GM19043 (cell line): ENCODE measurements around the gene ATP8B4.

Experiments used
- ATAC-seq: cut with Tn5 transposase; IDR thresholded peaks from one replicate; pipeline ENCODE4 v1.9.1; 2021; ENCODE audit warnings: low read depth; ENCODE audit not compliant: unreplicated experiment

The ATP8B4 gene

DNA sequence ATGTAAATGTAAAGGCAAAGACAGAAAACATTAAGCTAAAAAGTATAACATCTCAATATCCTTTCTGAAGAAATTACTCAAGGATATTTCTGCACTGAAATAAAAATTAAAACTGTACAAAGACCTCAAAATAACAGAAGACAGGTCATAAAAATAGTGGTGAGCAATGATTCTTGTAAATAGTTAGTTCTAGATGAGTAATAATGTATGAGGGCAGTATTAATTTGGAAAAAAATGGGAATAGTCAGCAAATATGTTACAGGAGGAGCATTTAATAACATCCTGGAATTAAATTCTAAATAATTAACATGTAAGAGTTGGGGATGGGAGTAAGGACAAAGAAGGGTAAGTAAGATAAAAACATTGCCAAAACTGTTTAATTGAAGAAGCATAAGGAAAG lies 250.7 kb downstream of the ATP8B4 start:
- no peak for ATAC-seq

DNA sequence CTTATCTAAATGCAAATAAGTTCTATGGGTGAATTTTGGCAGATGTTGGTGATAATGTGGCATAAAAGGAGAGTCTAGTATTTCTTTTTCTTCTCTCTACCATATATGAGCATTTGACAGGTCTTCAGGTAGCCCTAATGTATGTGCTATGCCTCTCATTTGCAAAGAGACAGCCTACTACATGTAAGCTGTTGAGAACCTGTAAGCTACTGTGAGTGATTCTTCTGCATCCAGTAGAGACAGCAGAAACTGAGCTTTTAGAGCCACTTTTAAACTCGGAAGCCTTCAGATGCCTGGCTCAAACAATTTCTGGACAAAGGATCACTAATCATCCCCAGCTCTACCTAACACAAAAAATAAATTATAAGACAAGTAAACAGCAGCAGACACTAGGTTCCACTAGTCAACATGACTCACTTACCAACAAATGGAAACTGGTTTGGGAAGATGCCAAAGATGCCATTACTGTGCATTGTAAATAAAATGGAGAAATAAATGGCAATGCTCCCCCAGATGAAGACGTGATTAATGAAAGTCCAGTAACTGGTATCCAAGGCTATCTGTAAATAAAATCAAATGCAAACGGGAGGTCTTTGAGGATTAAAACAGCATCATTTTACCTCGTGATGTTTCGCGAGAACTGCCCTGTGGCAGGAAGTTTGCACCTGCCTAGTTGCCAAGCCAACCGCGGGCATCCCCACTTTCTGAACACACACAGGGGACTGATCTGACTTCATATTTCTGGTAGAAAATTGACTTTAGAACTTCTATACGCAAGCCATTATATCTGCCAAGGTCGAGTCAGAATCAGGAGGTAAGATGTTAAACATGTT lies 252.9 kb downstream of the ATP8B4 start:
- no peak for ATAC-seq

DNA sequence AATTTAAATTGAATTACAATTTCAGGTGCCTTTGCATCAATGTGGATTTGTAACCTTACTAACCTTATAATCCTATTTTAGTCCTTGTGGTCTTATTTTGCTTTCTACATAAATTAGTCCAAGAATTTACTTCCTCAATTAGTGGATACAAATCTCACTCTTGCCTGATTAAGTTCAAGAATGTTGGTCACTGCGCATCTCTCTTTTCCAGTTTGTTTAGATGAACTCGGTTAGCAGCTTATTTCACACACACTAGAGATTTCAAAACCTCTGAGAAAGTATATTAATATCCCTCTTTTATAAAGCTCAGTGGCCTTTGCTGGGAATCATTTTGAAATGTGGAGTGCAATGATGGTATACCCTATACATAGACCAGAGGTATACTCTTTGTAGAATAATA lies 254.8 kb downstream of the ATP8B4 start:
- ATAC-seq, result no peak

DNA sequence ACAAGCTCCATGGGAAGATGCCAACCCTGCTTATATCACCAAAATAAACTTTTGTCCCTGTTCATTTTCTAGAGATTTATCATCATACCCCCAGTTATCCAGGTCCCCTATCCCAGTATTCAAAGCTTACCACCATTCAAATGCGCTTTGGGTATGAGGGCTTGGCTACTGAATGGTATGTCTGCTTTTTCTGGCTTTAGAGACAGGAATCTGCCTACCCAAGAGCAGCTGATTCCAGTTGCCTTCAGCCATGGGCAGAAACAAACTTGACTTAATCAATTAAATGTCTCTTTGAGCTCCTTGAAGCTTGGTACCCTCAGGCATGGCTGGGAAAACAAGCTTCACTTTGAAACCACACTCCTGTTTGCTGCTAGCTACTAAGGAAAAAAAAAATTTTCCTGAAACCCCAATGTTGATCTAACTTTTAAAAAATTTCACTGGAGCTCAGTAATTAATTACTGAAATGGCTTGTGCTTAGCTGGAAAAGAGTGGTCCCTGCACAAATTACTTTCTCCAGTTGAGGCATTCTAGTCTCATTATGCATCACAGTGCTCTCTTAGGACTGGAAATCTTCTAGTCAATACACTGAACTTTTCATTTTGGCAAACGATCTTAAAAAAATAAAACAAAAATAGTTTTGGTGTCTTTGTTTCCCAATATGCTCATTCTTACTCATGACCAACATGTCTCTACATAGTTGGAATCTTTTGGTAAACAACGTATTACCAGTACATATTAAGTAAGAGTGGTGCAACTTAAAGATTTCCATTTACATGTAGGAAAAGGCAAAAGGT lies 255.4 kb downstream of the ATP8B4 start:
- ATAC-seq, result no peak

DNA sequence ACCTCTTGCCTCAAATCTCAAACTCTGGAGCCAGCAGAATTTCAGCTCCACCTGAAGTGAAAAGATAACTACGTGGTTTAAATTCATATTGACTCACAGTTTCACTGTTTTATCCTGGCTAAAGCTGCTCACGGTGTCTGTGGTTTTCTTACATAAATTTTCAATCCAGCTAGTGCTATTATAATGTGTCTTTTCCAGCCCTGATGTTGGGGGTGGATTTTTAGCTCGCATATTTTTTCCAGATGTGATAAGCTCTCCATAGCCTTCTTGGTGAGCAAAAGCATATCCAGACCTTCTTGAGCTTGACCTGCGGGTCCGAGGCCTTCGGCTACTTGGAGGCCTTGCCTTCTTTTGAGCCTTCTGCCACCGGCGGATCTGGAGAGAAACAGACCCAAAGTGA lies 258.9 kb downstream of the ATP8B4 start:
- no peak for ATAC-seq

DNA sequence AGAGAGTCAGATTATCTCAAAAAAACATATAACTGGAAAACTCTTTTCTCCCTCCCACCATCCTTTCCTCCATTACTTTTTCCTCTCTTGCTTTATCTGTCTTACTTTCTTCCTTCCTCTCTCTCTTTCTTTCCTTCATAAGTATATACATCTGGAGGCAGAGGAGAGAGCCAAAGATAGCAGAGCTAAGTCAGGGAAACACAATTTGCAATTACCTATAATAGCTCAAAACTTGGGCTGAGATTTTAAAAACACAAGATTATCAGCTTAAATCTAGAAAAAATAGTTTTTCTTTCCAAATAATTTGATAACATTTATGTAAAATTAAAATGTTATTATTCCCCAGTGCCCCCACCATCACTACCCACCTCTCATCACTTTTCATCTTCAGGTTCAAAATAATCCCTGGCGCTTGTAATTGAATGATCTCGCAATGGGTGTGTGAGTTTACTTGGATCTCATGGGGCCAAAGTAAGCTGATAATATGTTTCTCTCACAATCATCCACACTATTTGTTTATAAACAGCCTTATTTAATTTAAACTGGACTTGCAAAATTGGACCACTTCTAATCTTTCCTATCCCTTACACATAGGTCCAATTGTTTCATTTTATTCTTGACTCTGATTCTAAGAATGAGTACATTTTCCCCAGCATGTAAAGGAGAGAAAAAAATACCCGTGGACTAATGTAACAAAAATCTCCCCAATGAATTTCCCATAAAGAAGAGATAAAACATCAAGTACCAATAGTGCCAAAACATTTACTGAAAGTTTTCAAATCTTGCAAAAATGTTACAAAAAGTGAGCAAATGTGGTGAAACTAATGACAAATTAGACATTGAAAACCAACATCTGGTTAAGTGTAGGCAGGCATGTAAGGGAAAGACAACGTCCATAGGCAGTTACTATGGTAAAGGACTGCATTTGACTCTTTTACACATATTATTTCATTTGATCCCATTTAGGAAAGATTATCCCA lies 261.2 kb downstream of the ATP8B4 start:
- no peak for ATAC-seq

DNA sequence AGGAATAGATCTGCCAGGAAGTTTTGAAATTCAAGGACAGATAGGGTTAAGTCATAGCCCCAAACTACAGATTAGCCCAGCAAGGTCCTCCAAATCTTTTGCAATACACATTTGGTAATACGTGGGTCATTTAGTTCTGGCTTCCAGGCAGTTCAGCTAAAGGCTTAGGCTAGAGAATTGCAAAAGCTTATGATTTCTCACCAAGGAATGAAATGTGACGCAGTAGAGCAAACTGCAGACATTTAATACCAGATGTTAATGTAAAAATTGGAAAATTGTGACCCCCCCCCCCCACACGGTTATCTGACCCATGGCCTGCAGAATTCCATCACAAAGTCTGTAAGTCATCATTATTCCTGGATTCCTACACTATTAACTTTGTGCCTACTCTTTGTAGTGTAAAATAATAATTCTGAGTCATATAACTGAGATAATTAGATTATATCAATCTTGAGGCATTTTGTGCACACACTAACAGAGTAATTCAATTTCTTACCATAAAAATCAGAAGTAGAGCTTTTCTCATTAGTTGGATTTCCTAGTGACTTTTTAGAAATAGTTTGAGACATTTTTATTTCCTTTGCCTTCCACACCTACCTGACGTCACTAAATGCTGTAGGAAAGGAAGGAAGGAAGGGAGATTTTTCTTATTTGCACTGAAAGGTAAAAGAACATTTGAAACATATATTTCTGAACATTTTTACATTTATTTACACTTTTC lies 263.0 kb downstream of the ATP8B4 start:
- no peak for ATAC-seq

DNA sequence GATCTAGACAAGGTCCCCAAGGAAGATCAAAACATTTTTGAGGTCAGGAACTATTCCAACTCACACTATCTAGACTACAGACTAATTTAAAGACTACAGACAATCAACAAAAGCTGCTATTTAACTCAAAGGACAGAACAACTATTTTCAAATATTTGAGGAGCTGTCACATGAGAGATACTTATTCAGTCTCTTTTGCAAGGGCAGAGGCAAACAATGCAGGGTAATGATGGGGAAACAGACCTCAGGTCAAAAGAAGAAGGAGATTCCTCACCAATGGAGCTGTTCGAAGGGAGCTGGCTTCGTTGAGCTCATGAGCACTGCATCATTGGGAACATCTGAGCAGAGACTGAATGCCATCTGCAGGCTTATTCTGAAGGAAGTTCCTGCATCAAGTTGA lies 266.3 kb downstream of the ATP8B4 start:
- no peak for ATAC-seq

DNA sequence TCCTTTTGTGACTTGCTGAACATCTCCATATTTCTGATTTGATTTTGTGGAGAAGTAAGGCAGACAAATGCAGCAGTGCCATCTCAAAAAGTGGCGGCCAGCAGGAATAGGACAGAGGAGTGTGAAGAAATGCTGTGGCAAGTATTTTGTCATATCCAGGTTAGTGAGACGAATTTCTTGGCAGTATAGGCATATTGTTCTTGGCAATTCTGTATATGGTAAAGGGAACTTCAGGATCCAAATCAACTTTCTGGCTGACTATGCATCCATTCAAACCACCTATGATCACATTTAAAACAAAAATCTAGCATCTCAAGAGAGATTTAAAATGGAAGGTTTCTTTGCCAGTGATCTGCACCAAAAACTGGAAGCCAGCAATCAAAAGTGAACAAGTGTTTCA lies 270.2 kb downstream of the ATP8B4 start:
- ATAC-seq, result no peak

DNA sequence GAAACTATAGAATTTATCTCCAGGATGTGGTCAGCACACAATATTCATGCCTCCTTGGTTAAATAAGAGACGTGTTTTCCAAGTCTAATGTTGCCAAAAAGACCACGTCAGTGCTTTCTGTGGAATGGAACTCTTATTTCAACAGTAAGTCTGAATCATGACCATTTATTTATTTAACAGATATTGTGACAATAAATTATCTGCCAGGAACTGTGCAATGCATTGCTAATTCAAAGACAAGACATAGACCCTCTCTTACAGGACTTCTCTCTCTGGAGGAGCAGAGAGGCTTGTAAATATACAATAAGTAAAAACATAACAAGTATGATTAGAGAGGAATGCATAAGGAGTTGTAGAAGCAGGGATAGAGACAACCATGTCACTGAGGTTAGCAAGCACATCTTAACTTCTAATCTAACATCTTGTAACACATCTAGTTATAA lies 270.7 kb downstream of the ATP8B4 start:
- ATAC-seq, result no peak

DNA sequence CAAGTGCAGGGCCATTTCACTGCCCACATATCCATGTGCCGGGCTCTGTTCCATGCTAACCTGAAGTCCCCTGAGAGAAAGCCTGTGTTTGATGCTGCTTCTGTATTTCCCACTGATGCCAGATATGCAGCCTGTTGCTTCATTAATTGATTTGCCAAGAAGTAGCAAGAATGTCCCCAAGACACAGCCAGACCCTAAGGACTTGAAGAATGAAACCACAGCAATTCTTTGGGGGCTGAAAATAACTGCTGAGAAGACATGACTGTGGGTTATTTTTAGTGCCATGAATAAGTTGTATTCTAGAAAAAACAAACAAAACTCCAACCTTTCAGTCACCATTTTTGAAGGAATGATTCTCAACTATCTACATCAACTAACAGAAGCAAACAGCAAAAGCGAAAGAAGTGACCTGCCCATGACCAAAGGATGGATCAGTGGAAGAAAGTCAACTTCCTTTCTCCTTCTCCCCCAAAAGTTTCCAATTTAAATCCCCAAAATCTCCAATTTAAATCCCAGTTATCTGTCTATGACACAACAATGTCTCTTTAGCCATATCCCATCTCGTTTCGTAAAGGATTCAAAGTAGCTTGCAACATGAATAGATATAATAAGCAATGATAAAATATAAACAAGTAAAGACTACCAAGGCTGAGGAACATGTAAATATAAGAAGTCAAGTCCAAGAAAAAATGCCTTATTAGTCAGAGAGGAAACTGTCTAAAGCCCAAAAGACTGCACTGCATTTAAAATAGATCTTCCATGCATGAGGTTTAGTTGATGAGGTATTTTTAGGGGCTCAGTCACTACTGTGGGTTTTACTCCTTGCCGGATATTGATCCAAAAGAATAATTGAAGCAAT lies 271.4 kb downstream of the ATP8B4 start:
- no peak for ATAC-seq

DNA sequence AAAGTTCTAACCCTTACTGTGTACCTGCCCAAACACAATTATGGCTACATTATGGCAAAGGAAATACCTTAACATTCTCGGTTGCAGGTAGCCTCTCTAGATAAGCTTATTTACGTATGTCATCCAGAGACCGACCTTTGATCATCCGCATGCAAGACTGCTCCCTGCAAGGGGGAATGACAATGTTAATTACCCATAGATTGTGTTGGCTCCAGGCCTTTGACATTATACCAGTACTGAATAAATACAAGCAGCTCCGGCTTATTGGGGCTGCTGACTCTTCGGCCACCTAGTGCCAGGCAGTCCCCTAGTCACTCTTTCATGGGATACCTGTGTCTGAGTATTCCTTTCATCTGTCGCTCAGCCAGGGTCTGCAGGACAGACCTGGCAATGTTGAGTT lies 274.6 kb downstream of the ATP8B4 start:
- ATAC-seq, result no peak

DNA sequence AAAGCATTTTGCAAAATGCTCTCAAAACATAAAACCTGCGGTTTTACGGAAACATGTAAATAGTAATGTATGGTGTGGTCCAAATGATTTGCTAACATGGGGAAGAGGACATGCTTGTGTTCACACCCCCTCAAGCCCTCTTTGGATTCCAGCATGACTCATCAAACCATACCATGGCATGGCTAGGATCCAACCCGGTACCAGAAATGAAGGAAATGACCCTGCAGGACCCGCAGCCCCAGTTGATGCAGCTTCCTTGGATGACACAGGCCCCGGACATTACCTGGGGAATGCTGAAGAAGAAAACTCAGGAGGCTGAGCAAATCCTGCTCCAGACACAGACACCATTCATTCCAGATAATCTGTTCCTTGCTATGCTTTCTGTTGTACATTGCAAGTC lies 275.3 kb downstream of the ATP8B4 start:
- no peak for ATAC-seq

DNA sequence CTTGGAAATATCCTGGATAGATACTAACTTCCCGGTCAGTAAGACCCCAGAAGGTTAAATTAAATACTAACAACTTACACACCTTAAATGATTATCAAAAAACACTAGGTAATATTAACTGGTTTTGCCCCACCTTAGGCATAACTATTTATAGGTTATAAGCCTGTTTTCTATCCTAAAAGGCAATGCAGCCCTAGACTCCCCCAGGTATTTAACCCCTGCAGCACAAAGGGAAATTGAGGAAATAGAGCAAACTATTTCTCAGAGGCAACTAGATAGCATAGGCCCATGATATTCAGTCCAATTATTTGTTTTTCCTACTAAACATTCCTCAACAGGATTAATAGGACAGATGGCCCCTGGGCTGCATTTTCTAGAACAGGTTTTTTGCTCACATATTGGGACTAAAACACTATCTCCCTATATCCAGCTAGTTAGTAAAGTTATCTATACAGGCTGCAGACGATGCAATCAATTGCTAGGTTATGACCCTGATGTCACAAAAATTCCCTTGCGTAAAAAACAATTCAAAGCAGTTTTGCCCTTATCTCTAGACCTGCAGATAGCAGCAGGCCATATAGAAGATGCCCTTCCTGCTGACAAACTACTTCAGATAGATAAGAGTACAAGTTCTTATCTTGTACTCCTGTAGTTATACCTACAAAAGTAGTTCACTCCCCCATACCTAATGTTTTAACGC lies 276.9 kb downstream of the ATP8B4 start:
- no peak for ATAC-seq

DNA sequence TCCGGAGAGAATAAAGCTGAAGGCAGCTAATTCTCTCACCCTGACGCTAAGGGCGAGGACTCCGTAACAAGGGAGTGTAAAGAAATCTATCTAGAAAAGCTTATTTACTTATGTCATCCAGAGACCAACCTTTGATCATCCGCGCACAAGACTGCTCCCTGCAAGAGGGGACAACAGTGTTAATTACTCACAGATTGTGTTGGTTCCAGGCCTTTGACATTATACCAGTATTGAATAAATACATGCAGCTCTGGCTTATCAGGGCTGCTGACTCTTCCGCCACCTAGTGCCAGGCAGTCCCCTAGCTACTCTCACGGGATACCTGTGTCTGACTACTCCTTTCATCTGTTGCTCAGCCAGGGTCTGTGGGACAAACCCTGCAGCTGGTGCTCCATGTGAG lies 286.5 kb downstream of the ATP8B4 start:
- ATAC-seq, result no peak

DNA sequence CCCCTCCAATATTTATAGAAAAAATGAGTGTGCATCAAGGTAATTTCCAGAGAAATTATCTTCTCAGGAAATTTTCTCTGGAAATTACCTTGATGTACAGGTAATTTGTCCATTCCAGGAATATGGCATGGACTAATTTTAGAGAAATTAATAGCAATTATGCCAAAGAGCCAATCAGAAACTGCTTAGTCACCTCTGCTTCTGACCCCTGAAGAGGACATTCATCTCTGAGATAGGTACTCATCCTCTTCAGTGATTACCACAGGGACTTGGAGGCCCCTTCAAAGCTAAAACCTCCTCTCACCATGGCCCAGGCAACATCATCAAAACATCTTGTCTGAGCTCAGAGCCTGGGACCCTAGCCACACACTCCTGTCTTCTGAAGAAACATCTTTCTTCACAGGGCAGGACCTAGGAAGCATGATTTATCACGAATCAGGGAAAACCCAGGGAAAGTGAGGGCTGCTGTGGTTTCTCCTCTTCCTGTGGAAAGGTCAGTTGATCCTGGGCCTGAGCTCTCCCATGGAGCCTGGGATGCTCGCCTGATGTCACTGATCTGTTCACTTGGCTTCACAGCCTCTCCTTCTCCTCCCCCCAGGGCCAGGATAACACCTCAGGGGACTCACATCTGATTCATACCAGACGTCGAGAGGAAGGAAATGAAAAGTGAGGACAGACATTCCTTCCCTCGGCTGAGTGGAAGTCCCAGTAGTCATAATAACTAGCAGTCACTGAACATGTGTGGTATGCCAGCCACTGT lies 287.6 kb downstream of the ATP8B4 start:
- no peak for ATAC-seq

DNA sequence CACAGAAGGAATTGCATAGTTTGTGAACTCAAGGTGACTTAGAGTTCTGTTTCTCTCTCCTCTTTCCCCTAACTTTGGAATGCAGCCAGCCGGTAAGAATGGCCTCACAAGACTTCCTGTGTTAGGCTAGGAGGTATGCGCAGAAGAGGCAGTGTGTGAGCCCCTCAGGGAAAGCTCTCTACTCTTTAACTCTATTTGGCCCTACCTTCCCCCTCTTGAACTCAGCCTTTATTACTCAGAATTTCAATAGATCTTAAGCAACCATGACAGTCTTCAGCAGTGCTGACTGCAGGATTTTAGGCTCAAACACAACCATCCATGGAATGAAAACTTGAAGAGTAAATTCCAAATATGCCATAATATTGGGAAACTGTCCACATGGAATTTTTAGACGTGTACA lies 288.6 kb downstream of the ATP8B4 start:
- no peak for ATAC-seq

DNA sequence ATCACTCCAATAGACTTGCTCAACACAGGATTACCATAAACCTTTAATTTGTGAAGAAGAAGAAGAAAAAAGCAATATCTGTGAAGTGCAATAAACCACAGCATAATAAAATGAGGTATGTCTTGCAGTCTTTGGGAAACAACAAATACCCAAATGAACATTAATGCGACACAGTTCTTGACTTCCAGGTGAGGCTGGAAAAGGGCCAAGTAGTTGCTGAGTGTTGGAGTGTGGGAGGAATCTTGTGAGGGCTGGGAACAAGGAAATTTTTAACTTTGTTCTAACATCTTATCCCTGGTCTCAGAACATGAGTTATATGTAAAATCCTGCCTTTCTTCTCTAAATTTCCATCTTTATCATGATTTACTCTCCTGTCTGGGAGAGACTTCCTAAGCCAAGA lies 291.7 kb downstream of the ATP8B4 start:
- ATAC-seq, result no peak
